ENCODE measurements around the gene FEN1. TPM values are rescaled to one million over a fixed set of nuclear protein-coding genes. Genes with fewer than 3 reads are reported as not detected.
A peak's percentile ranks its signal among the peaks of the same experiment; 100 is the strongest.

FEN1 gene
- total RNA-seq, 1 donor from 2014 or later = 31.3 TPM

DNA sequence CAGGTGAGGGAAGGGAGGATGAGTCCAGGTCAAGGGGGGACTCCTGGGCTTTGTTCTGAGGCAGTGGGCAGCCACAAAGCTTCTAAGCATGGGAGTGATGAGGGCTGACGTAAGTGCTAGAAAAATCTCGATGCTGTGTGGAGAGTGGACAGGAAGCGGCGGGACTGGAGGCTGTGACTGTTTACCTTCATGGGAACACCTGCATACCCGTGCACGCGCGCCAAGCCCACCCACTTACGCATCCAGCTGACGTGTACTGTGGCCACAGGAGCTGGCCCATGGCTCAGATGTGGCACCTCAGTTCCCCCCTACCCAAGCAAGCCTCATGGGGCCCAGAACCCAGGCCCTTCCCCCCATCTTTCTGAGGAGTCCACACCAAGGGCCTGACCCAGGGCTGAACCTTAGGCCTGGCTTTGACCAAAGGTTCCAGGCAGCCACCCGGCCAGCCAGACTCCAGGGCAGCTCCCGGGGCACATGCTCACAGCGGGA, 26.3 kb upstream of the FEN1 start:
- no peak for TF ChIP-seq CTCF (IDR thresholded peaks at IDR 0.05; ENCODE audit: insufficient read depth, low read length, poor library complexity, severe bottlenecking)
- peak; percentile 61 for DNase-seq (ENCODE audit: low read depth)

GRCh38 chr11:61768376-61769076, 24.2 kb upstream of the FEN1 start:
- Histone ChIP-seq H3K36me3 (ENCODE audit: control insufficient read depth, insufficient read depth, low read length) (no peaks in the 10 kb centered on the region), H3K27me3 (ENCODE audit: control insufficient read depth, insufficient read depth, low read length) (no peaks in the 10 kb centered on the region), H3K4me3 (ENCODE audit: low read depth, low read length) (no peak overlapping the region)
- no peak for TF ChIP-seq CTCF (IDR thresholded peaks at IDR 0.05; ENCODE audit: insufficient read depth, low read length, poor library complexity, severe bottlenecking)
- no peak for DNase-seq (ENCODE audit: low read depth)

More for the DNA sequence above, 26.3 kb upstream of the FEN1 start:
- no peaks in the 10 kb centered on the region for H3K36me3 ChIP-seq (ENCODE audit: control insufficient read depth, insufficient read depth, low read length)
- no peak overlapping the region for H3K4me3 ChIP-seq (ENCODE audit: low read depth, low read length)
- no peaks in the 10 kb centered on the region for H3K27me3 ChIP-seq (ENCODE audit: control insufficient read depth, insufficient read depth, low read length)

DNA sequence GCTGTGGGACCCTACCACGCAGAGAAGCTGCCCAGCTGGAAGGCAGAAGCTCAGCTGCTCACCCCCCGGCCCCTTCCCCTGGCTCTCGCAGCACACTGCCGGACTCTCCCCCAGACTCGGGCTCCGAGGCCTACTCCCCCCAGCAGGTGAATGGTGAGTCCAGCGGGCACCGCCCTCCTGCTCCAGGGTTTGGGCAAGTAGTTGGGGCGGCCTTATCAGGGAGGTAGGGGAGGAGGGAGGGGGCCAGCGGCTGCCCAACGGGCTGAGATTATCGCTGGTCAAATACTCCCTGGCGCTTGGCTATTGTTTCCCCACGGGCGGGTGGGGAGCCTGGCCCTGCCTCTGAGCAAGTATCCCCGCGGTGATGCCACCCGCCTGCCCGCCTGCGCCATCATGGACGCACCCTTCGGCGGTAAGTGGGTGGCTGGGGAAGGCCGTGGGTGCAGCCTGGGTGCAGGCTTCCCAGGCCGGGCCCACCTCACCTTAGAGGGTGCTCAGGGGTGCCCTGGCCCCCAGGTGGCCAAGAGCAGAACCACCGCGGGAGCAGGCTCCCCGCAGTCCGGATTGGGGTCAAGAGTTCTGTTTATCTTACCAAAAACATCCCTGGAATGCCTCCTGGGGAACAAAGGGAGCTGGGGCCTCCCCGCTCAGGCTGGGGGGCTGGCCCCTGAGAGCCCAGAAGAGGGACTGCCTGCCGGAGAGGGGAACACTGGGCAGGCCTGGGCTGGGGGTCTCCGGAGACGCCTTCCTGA, 23.4 kb upstream of the FEN1 start:
- no peak for DNase-seq (ENCODE audit: low read depth)
- peak; percentile 33 for TF ChIP-seq CTCF (IDR thresholded peaks at IDR 0.05; ENCODE audit: insufficient read depth, low read length, poor library complexity, severe bottlenecking)
- H3K4me3 ChIP-seq (ENCODE audit: low read depth, low read length) = no peak overlapping the region
- H3K36me3 ChIP-seq (ENCODE audit: control insufficient read depth, insufficient read depth, low read length) = no peaks in the 10 kb centered on the region
- H3K27me3 ChIP-seq (ENCODE audit: control insufficient read depth, insufficient read depth, low read length) = no peaks in the 10 kb centered on the region

DNA sequence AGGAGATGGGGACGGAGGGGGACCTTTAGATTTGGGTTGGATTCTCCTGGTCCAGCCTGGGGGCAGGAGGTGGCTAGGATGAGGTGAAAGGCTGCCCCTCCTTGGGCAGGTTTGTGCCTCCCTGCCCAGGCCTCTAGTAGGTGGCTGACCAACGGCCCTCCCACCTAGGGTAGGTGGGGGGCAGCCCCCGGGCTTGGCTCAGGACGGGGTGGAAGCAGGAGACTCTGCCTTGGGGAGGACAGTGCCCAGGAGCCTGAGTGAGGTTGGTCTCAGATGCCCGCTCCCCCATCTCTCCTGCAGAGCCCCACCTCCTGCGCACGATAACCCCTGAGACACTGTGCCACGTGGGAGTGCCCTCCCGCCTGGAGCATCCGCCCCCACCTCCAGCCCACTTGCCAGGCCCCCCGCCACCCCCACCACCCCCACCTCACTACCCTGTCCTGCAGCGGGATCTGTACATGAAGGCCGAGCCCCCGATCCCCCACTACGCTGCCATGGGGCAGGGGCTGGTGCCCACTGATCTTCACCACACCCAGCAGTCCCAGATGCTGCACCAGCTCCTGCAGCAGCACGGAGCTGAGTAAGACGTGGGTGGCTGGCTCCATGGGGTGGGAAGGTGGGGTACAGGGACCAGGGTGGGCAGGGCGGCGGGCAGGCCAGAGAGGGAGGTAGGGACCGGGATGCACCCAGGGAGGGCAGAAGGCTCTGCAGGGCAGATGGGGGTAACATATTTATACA, 22.6 kb upstream of the FEN1 start:
- no peak for TF ChIP-seq CTCF (IDR thresholded peaks at IDR 0.05; ENCODE audit: insufficient read depth, low read length, poor library complexity, severe bottlenecking)
- no peaks in the 10 kb centered on the region for H3K36me3 ChIP-seq (ENCODE audit: control insufficient read depth, insufficient read depth, low read length)
- no peak for DNase-seq (ENCODE audit: low read depth)
- no peaks in the 10 kb centered on the region for H3K27me3 ChIP-seq (ENCODE audit: control insufficient read depth, insufficient read depth, low read length)
- H3K4me3 ChIP-seq (ENCODE audit: low read depth, low read length) = no peak overlapping the region

- Histone ChIP-seq H3K36me3 (ENCODE audit: control insufficient read depth, insufficient read depth, low read length) (no peaks in the 10 kb centered on the region), H3K27me3 (ENCODE audit: control insufficient read depth, insufficient read depth, low read length) (no peaks in the 10 kb centered on the region), H3K4me3 (ENCODE audit: low read depth, low read length) (no peak overlapping the region)
- no peak for TF ChIP-seq CTCF (IDR thresholded peaks at IDR 0.05; ENCODE audit: insufficient read depth, low read length, poor library complexity, severe bottlenecking)
- no peak for DNase-seq (ENCODE audit: low read depth)
These were observed 21.4 kb upstream of the FEN1 start for GRCh38 chr11:61771195-61771894.
